ENCODE data around the gene TMEM170B.

Gene TMEM170B

GRCh38 chr6:11589261-11589660, 51.7 kb downstream of the TMEM170B start:
- TF ChIP-seq CTCF (IDR thresholded peaks at IDR 0.05; ENCODE audit: borderline replicate concordance, control extremely low read depth, extremely low read depth, insufficient read depth, missing control alignments): no peak
- no peak for DNase-seq (ENCODE audit: low spot score)
- in situ Hi-C loops (cut with MboI; ENCODE audit: low sequenced_read_pairs, unreplicated experiment): loop anchor here (25.0 kb wide), 1 partner anchor 1298 kb away; no protein-coding TSS in a partner anchor

GRCh38 chr6:11592294-11592906, 54.9 kb downstream of the TMEM170B start:
- no peak for DNase-seq (ENCODE audit: low spot score)
- in situ Hi-C loops (cut with MboI; ENCODE audit: low sequenced_read_pairs, unreplicated experiment): loop anchor here (25.0 kb wide), 1 partner anchor 1295 kb away; no protein-coding TSS in a partner anchor
- no peak for TF ChIP-seq CTCF (IDR thresholded peaks at IDR 0.05; ENCODE audit: borderline replicate concordance, control extremely low read depth, extremely low read depth, insufficient read depth, missing control alignments)

- no peak for DNase-seq (ENCODE audit: low spot score)
- in situ Hi-C loops (cut with MboI; ENCODE audit: low sequenced_read_pairs, unreplicated experiment): loop anchor here (25.0 kb wide), 1 partner anchor 1294 kb away; no protein-coding TSS in a partner anchor
- TF ChIP-seq CTCF (IDR thresholded peaks at IDR 0.05; ENCODE audit: borderline replicate concordance, control extremely low read depth, extremely low read depth, insufficient read depth, missing control alignments): no peak
Measured at GRCh38 chr6:11593096-11593495, 55.5 kb downstream of the TMEM170B start.

DNA sequence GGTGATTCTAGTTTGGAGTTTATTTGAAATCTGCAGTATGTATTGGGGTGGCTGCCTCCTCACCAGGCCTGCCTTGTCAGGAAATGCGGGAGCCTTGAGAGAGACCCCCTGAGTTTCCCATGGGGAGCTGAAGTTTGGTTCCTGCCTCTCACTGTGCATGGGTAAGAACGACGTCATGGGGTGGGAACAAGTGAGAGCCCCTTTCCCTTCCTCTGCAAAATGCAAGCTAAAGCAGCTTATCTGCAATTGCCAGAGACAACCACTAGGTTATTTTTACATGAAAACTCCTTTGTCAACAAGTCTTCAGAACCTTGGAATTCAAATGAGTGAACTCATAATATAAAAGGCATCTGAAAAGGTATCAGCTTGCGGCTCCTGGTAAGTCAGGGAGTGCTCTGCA, 58.4 kb downstream of the TMEM170B start:
- in situ Hi-C loops (cut with MboI; ENCODE audit: low sequenced_read_pairs, unreplicated experiment): loop anchor here (25.0 kb wide), 1 partner anchor 1291 kb away; no protein-coding TSS in a partner anchor
- no peak for TF ChIP-seq CTCF (IDR thresholded peaks at IDR 0.05; ENCODE audit: borderline replicate concordance, control extremely low read depth, extremely low read depth, insufficient read depth, missing control alignments)
- DNase-seq (ENCODE audit: low spot score): no peak

GRCh38 chr6:11596640-11597237, 59.2 kb downstream of the TMEM170B start:
- no peak for TF ChIP-seq CTCF (IDR thresholded peaks at IDR 0.05; ENCODE audit: borderline replicate concordance, control extremely low read depth, extremely low read depth, insufficient read depth, missing control alignments)
- in situ Hi-C loops (cut with MboI; ENCODE audit: low sequenced_read_pairs, unreplicated experiment): loop anchor here (25.0 kb wide), 1 partner anchor 1291 kb away; no protein-coding TSS in a partner anchor
- no peak for DNase-seq (ENCODE audit: low spot score)

- in situ Hi-C loops (cut with MboI; ENCODE audit: low sequenced_read_pairs, unreplicated experiment): loop anchor here (25.0 kb wide), 1 partner anchor 1289 kb away; no protein-coding TSS in a partner anchor
- DNase-seq (ENCODE audit: low spot score): no peak
- no peak for TF ChIP-seq CTCF (IDR thresholded peaks at IDR 0.05; ENCODE audit: borderline replicate concordance, control extremely low read depth, extremely low read depth, insufficient read depth, missing control alignments)
Measured at GRCh38 chr6:11598687-11599086, 61.1 kb downstream of the TMEM170B start.
